Measurements from ENCODE around the gene GALR3.

GALR3 gene

DNA sequence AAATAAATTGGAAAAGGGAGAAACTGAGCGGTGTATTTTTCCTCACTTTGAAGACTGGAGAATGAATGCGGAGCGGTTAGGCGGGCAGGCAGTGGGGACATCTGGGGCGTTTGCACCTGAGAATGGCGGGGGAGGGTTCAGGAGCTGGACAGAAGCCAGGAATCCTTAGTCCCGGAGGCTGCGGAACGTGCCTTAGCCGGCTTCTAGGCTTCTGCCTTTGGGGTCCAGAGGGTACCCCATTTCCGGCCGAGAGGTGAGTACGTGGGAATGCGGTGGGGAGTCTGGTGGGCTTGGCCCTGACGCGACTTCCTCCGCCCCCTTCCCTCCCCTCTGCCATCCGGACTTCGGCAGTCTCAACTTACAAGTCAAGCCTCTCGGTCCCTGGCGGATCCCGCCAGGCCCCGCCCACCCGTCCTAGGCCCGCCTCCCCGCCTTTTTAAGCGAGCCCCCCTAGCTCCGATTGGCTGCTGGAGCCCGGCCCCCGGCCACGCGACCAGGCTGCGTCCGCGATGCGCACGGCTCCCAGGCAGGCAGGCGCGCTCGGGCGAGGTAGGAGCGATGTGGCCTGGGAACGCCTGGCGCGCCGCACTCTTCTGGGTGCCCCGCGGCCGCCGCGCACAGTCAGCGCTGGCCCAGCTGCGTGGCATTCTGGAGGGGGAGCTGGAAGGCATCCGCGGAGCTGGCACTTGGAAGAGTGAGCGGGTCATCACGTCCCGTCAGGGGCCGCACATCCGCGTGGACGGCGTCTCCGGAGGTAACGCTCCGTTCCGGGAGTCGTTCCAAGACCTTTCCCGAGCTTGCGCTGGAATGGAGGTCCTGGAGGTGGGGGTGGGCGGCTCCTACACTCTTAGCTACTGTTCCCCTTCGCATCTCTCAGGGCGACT lies 15.5 kb upstream of the GALR3 start, which contains the start of gene GCAT:
Gene GCAT, plus strand, starts transcription at position 525 of the 884 bp plus-strand sequence. Its CDS starts 34 bp downstream, at position 559.
- ATAC-seq = peak; percentile 91

DNA sequence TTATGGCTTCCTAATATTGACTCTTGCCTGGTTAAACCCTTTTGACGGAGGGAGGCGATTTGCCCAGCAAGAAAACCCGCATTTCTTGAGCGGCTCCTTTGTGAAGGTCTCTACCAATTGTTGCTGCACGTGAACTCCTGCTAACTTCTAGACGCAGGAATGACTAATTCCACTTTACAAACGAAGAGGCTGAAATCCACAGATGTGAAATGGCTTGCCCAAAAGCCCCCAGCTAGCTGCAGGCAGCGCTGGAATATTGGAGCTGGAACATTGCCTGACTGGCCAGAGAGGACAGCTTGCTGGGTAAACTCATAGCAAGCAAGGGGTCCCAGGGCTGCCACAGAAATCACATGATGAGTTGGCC lies 14.9 kb upstream of the GALR3 start:
- TF ChIP-seq, protein P1, sequence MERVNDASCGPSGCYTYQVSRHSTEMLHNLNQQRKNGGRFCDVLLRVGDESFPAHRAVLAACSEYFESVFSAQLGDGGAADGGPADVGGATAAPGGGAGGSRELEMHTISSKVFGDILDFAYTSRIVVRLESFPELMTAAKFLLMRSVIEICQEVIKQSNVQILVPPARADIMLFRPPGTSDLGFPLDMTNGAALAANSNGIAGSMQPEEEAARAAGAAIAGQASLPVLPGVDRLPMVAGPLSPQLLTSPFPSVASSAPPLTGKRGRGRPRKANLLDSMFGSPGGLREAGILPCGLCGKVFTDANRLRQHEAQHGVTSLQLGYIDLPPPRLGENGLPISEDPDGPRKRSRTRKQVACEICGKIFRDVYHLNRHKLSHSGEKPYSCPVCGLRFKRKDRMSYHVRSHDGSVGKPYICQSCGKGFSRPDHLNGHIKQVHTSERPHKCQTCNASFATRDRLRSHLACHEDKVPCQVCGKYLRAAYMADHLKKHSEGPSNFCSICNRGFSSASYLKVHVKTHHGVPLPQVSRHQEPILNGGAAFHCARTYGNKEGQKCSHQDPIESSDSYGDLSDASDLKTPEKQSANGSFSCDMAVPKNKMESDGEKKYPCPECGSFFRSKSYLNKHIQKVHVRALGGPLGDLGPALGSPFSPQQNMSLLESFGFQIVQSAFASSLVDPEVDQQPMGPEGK (CRISPR knock-in tag; IDR thresholded peaks at IDR 0.05; ENCODE audit: borderline replicate concordance) = no peak
- TF ChIP-seq ZC3H10 (CRISPR knock-in tag; IDR thresholded peaks at IDR 0.05) (no peak), ISL1 (CRISPR knock-in tag; IDR thresholded peaks at IDR 0.05) (no peak), ESRRG (CRISPR knock-in tag; IDR thresholded peaks at IDR 0.05) (no peak)
- no peak for ATAC-seq

More for the DNA sequence above, 15.5 kb upstream of the GALR3 start, which contains the start of gene GCAT:
- 0 out of 2 replicates have a peak, but pooled peaks have one; percentile 64 for TF ChIP-seq CSDC2 (CRISPR knock-in tag; IDR thresholded peaks at IDR 0.05)
- no peak for TF ChIP-seq TCF4 (CRISPR knock-in tag; IDR thresholded peaks at IDR 0.05; ENCODE audit: borderline replicate concordance)
- TF ChIP-seq, protein P1 (CRISPR knock-in tag; IDR thresholded peaks at IDR 0.05; ENCODE audit: borderline replicate concordance) = peak; percentile 2; the same call in 1 of the 2 replicates

DNA sequence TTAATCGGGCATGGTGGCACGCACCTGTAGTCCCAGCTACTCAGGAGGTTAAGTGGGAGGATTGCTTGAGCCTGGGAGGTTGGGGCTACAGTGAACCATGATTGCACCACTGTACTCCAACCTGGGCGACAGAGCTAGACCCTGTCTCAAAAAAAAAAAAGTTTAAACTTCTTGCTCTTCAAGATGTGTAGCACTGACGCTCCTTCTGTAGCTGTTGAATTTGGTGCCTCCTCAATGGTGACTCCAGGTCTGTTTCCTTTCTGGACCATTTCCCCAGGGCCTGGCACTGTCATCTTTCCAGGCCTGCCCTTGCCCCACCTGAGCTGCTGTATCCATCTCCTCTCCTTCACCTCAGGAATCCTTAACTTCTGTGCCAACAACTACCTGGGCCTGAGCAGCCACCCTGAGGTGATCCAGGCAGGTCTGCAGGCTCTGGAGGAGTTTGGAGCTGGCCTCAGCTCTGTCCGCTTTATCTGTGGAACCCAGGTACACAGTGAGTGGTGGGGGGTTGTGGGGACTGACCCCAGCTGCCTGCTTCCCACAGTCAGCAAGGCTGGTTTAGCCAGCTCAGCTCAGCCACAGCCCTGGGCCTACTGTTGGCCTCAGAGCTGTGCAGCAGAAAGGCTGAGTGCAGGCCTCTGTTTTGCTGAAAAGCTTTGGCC lies 13.4 kb upstream of the GALR3 start:
- ATAC-seq = no peak
- TF ChIP-seq ZNF8 (CRISPR knock-in tag; IDR thresholded peaks at IDR 0.05) (no peak), ZFP30 (CRISPR knock-in tag; IDR thresholded peaks at IDR 0.05) (no peak), ZFP3 (CRISPR knock-in tag; IDR thresholded peaks at IDR 0.05) (no peak), SNAI2 (CRISPR knock-in tag; IDR thresholded peaks at IDR 0.05) (no peak), RARB (CRISPR knock-in tag; IDR thresholded peaks at IDR 0.05) (no peak), TOX (CRISPR knock-in tag; IDR thresholded peaks at IDR 0.05; ENCODE audit: borderline replicate concordance) (no peak), GLIS3 (CRISPR knock-in tag; IDR thresholded peaks at IDR 0.05) (no peak), ZNF565 (CRISPR knock-in tag; conservative IDR thresholded peaks at IDR 0.05; ENCODE audit: low read depth) (no peak), OSR1 (CRISPR knock-in tag; IDR thresholded peaks at IDR 0.05) (no peak), ISL1 (CRISPR knock-in tag; IDR thresholded peaks at IDR 0.05) (no peak), ESRRG (CRISPR knock-in tag; IDR thresholded peaks at IDR 0.05) (no peak)
- TF ChIP-seq, protein P2, sequence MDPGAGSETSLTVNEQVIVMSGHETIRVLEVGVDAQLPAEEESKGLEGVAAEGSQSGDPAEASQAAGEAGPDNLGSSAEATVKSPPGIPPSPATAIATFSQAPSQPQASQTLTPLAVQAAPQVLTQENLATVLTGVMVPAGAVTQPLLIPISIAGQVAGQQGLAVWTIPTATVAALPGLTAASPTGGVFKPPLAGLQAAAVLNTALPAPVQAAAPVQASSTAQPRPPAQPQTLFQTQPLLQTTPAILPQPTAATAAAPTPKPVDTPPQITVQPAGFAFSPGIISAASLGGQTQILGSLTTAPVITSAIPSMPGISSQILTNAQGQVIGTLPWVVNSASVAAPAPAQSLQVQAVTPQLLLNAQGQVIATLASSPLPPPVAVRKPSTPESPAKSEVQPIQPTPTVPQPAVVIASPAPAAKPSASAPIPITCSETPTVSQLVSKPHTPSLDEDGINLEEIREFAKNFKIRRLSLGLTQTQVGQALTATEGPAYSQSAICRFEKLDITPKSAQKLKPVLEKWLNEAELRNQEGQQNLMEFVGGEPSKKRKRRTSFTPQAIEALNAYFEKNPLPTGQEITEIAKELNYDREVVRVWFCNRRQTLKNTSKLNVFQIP (CRISPR knock-in tag; IDR thresholded peaks at IDR 0.05; ENCODE audit: borderline replicate concordance, low read depth) = no peak
- TF ChIP-seq, protein P3, sequence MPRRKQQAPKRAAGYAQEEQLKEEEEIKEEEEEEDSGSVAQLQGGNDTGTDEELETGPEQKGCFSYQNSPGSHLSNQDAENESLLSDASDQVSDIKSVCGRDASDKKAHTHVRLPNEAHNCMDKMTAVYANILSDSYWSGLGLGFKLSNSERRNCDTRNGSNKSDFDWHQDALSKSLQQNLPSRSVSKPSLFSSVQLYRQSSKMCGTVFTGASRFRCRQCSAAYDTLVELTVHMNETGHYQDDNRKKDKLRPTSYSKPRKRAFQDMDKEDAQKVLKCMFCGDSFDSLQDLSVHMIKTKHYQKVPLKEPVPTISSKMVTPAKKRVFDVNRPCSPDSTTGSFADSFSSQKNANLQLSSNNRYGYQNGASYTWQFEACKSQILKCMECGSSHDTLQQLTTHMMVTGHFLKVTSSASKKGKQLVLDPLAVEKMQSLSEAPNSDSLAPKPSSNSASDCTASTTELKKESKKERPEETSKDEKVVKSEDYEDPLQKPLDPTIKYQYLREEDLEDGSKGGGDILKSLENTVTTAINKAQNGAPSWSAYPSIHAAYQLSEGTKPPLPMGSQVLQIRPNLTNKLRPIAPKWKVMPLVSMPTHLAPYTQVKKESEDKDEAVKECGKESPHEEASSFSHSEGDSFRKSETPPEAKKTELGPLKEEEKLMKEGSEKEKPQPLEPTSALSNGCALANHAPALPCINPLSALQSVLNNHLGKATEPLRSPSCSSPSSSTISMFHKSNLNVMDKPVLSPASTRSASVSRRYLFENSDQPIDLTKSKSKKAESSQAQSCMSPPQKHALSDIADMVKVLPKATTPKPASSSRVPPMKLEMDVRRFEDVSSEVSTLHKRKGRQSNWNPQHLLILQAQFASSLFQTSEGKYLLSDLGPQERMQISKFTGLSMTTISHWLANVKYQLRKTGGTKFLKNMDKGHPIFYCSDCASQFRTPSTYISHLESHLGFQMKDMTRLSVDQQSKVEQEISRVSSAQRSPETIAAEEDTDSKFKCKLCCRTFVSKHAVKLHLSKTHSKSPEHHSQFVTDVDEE (CRISPR knock-in tag; IDR thresholded peaks at IDR 0.05) = no peak
- TF ChIP-seq, protein P4, sequence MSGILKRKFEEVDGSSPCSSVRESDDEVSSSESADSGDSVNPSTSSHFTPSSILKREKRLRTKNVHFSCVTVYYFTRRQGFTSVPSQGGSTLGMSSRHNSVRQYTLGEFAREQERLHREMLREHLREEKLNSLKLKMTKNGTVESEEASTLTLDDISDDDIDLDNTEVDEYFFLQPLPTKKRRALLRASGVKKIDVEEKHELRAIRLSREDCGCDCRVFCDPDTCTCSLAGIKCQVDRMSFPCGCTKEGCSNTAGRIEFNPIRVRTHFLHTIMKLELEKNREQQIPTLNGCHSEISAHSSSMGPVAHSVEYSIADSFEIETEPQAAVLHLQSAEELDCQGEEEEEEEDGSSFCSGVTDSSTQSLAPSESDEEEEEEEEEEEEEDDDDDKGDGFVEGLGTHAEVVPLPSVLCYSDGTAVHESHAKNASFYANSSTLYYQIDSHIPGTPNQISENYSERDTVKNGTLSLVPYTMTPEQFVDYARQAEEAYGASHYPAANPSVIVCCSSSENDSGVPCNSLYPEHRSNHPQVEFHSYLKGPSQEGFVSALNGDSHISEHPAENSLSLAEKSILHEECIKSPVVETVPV (CRISPR knock-in tag; IDR thresholded peaks at IDR 0.05) = no peak
- TF ChIP-seq, protein P5, sequence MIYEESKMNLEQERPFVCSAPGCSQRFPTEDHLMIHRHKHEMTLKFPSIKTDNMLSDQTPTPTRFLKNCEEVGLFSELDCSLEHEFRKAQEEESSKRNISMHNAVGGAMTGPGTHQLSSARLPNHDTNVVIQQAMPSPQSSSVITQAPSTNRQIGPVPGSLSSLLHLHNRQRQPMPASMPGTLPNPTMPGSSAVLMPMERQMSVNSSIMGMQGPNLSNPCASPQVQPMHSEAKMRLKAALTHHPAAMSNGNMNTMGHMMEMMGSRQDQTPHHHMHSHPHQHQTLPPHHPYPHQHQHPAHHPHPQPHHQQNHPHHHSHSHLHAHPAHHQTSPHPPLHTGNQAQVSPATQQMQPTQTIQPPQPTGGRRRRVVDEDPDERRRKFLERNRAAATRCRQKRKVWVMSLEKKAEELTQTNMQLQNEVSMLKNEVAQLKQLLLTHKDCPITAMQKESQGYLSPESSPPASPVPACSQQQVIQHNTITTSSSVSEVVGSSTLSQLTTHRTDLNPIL (CRISPR knock-in tag; IDR thresholded peaks at IDR 0.05; ENCODE audit: low read depth) = no peak
